Activated T-cell treated with anti-CD3 and anti-CD28 coated beads, Interleukin-2, amount 50 U/mL, for 72 hours (primary cell): ENCODE measurements around the gene CENPA. TPM values are rescaled to one million over a fixed set of nuclear protein-coding genes. Genes with fewer than 3 reads are reported as not detected.
"Not testable (repeated sequence)": the region's sequence is repeated elsewhere in the genome, so short reads cannot be mapped to it uniquely, and the experiment has no call there.

Experiments used
- ATAC-seq, 2 donors: fragments of 150-1000 bp; cut with Tn5 transposase; replicated peaks in 1 of 2; 2 replicates each; pipeline ENCODE4 v1.10.0; 2021; ENCODE audit warnings: moderate library complexity in 2 of 2, mild to moderate bottlenecking in 1 of 2
- DNase-seq, 2 donors: peaks; one replicate each; pipeline ENCODE4 v3.0.0; 2021 to 2022; ENCODE audit warnings: mixed read lengths in 1 of 2
- H3K27ac Mint-ChIP-seq: one replicate; pipeline ENCODE4 v1.8.0; 2022; ENCODE audit warnings: mild to moderate bottlenecking, moderate library complexity, mixed read lengths
- H3K27me3 Mint-ChIP-seq: one replicate; pipeline ENCODE4 v1.8.0; 2022; ENCODE audit warnings: low read depth, mixed read lengths
- H3K36me3 Mint-ChIP-seq, 2 donors: one replicate each; pipeline ENCODE4 v1.8.0; 2022; ENCODE audit warnings: mixed read lengths in 2 of 2, mild to moderate bottlenecking in 1 of 2; ENCODE audit not compliant: insufficient read depth in 2 of 2
- H3K4me1 Mint-ChIP-seq: one replicate; pipeline ENCODE4 v1.8.0; 2022; ENCODE audit warnings: low read depth, mixed read lengths
- H3K4me3 Mint-ChIP-seq, 2 donors: one replicate each; pipeline ENCODE4 v1.8.0; 2022; ENCODE audit warnings: mild to moderate bottlenecking in 2 of 2, mixed read lengths in 2 of 2, moderate library complexity in 2 of 2
- H3K9me3 Mint-ChIP-seq, 2 donors: one replicate each; pipeline ENCODE4 v1.8.0; 2022; ENCODE audit warnings: mixed read lengths in 2 of 2
- total RNA-seq, 2 donors: library from RNA; stranded (reverse); gene quantifications; one replicate each; pipeline ENCODE4 v1.2.3, GENCODE V29; 2022

The CENPA gene
- total RNA-seq, 2 donors from 2014 or later: 40.9 to 43.2 TPM

GRCh38 chr2:26811791-26812694 lies 26.2 kb downstream of the CENPA start:
- Mint-ChIP-seq H3K9me3 (no peaks in the 10 kb centered on the region), H3K4me3 (no peak overlapping the region), H3K4me1 (peaks cover 13% of the 10 kb centered on the region), H3K27ac (no peak overlapping the region), H3K36me3 (no peaks in the 10 kb centered on the region), H3K27me3 (peaks cover 12% of the 10 kb centered on the region)
- DNase-seq (no peak), ATAC-seq (no peak)

GRCh38 chr2:26812731-26813130 lies 26.9 kb downstream of the CENPA start:
- H3K27ac Mint-ChIP-seq: no peak overlapping the region
- no peak for DNase-seq
- no peaks in the 10 kb centered on the region for H3K36me3 Mint-ChIP-seq
- H3K4me1 Mint-ChIP-seq: peaks cover 13% of the 10 kb centered on the region
- peaks cover 15% of the 10 kb centered on the region for H3K27me3 Mint-ChIP-seq
- no peak for ATAC-seq
- no peaks in the 10 kb centered on the region for H3K9me3 Mint-ChIP-seq
- H3K4me3 Mint-ChIP-seq: no peak overlapping the region

- DNase-seq, ATAC-seq, H3K36me3 Mint-ChIP-seq, H3K4me3 Mint-ChIP-seq, H3K27ac Mint-ChIP-seq, H3K9me3 Mint-ChIP-seq: not testable (repeated sequence)
- H3K4me1 Mint-ChIP-seq: peaks cover 11% of the 10 kb centered on the region
- peaks cover 24% of the 10 kb centered on the region for H3K27me3 Mint-ChIP-seq
These were observed 28.4 kb downstream of the CENPA start for GRCh38 chr2:26814072-26814765.

GRCh38 chr2:26816893-26817292 lies 31.0 kb downstream of the CENPA start:
- H3K36me3 Mint-ChIP-seq: no peaks in the 10 kb centered on the region
- DNase-seq (no peak), ATAC-seq (no peak)
- no peak overlapping the region for H3K27ac Mint-ChIP-seq
- no peak overlapping the region for H3K4me3 Mint-ChIP-seq
- no peaks in the 10 kb centered on the region for H3K9me3 Mint-ChIP-seq
- H3K4me1 Mint-ChIP-seq: no peaks in the 10 kb centered on the region
- peaks cover 24% of the 10 kb centered on the region for H3K27me3 Mint-ChIP-seq

GRCh38 chr2:26818255-26818654 lies 32.4 kb downstream of the CENPA start:
- peaks cover 24% of the 10 kb centered on the region for H3K27me3 Mint-ChIP-seq
- no peak overlapping the region for H3K4me3 Mint-ChIP-seq
- DNase-seq: no peak
- H3K27ac Mint-ChIP-seq: no peak overlapping the region
- no peaks in the 10 kb centered on the region for H3K36me3 Mint-ChIP-seq
- ATAC-seq: peak in 1 of 2 donors; percentile 20
- no peaks in the 10 kb centered on the region for H3K9me3 Mint-ChIP-seq
- H3K4me1 Mint-ChIP-seq: no peaks in the 10 kb centered on the region

- H3K9me3 Mint-ChIP-seq: no peaks in the 10 kb centered on the region
- no peaks in the 10 kb centered on the region for H3K4me1 Mint-ChIP-seq
- no peaks in the 10 kb centered on the region for H3K36me3 Mint-ChIP-seq
- H3K4me3 Mint-ChIP-seq: no peak overlapping the region
- peaks cover 24% of the 10 kb centered on the region for H3K27me3 Mint-ChIP-seq
- DNase-seq (no peak), ATAC-seq (no peak)
- no peak overlapping the region for H3K27ac Mint-ChIP-seq
These were observed 33.1 kb downstream of the CENPA start for GRCh38 chr2:26818972-26819371.

- DNase-seq (no peak), ATAC-seq (no peak)
- Mint-ChIP-seq H3K9me3 (no peaks in the 10 kb centered on the region), H3K27me3 (peaks cover 18% of the 10 kb centered on the region), H3K36me3 (no peaks in the 10 kb centered on the region), H3K27ac (no peak overlapping the region), H3K4me1 (no peaks in the 10 kb centered on the region), H3K4me3 (no peak overlapping the region)
These were observed 35.1 kb downstream of the CENPA start for GRCh38 chr2:26820932-26821331.

GRCh38 chr2:26822877-26823276 lies 37.0 kb downstream of the CENPA start:
- Mint-ChIP-seq H3K27ac (no peak overlapping the region), H3K9me3 (no peaks in the 10 kb centered on the region), H3K27me3 (peaks cover 8% of the 10 kb centered on the region), H3K4me3 (no peak overlapping the region), H3K4me1 (no peaks in the 10 kb centered on the region), H3K36me3 (no peaks in the 10 kb centered on the region)
- DNase-seq: no peak
- ATAC-seq: no peak

- no peak overlapping the region for H3K27ac Mint-ChIP-seq
- ATAC-seq (no peak), DNase-seq (no peak)
- H3K27me3 Mint-ChIP-seq: peaks cover 39% of the 10 kb centered on the region
- no peaks in the 10 kb centered on the region for H3K36me3 Mint-ChIP-seq
- H3K4me1 Mint-ChIP-seq: no peaks in the 10 kb centered on the region
- no peak overlapping the region for H3K4me3 Mint-ChIP-seq
- H3K9me3 Mint-ChIP-seq: no peaks in the 10 kb centered on the region
These were observed 52.5 kb downstream of the CENPA start for GRCh38 chr2:26838121-26838906.

- H3K9me3 Mint-ChIP-seq: no peaks in the 10 kb centered on the region
- no peaks in the 10 kb centered on the region for H3K36me3 Mint-ChIP-seq
- DNase-seq: peak in 1 of 2 donors; percentile 1
- no peak for ATAC-seq
- peaks cover 2% of the 10 kb centered on the region for H3K4me1 Mint-ChIP-seq
- H3K4me3 Mint-ChIP-seq: no peak overlapping the region
- peaks cover 48% of the 10 kb centered on the region for H3K27me3 Mint-ChIP-seq
- no peak overlapping the region for H3K27ac Mint-ChIP-seq
These were observed 55.2 kb downstream of the CENPA start for GRCh38 chr2:26840937-26841610.

- no peak for ATAC-seq
- H3K4me3 Mint-ChIP-seq: no peak overlapping the region
- peaks cover 55% of the 10 kb centered on the region for H3K27me3 Mint-ChIP-seq
- H3K27ac Mint-ChIP-seq: no peak overlapping the region
- H3K9me3 Mint-ChIP-seq: no peaks in the 10 kb centered on the region
- peaks cover 13% of the 10 kb centered on the region for H3K4me1 Mint-ChIP-seq
- H3K36me3 Mint-ChIP-seq: no peaks in the 10 kb centered on the region
- DNase-seq: no peak
These were observed 57.2 kb downstream of the CENPA start for GRCh38 chr2:26843041-26843440.
